GM12874 (cell line): Measurements from ENCODE around the gene PHC2.

Experiments used
- TF ChIP-seq, protein P1 (sequence below): IDR thresholded peaks from 2 replicates; pipeline ENCODE4 v1.5.1; 2011; ENCODE audit warnings: low read depth, mild to moderate bottlenecking, control low read depth, low read length, moderate library complexity; ENCODE audit not compliant: insufficient read depth

PHC2 gene

DNA sequence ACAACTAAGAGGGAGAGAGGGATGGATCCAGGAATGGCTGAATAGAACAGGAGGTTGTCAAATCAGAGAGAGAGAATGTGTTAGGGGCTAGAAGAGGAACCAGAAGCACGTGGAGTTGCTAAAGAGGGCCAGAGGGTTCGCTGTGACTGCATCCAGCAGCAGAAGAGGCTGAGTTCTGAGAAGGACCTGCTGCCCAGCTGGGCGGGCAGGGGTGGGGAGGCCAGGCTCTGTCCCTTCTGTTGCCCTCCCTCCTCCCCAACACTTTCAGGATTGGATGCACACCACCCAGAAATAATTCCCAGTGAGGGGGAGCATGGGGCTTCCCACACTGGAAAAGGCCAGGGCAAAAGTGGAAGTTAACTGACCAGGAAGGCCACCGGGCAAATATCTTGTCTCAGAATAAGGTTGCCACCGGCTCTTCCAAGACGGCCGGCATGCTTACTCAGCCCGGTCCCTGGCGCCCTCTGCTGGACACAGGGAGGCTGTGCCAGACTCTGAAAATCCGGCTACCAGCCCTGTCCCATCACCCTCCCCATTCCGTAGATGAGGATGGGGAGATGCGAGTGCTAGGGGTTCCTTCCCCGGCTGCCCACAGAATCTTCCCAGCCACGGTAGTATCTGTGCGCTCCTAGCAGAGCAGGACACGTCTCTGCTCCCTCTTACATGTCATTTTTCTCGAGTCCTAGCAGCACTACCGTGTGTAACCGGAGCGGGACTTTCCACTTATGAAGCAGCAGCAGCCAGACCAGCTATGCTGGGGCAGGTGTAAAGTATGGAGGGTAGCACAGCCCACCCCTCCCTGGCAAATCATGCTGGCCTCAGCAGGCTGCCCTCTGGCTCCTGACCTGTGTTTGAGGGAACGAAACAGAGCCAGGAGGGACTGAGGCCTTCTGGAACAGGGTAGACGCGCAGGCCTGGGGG lies 63.1 kb downstream of the PHC2 start:
- TF ChIP-seq, protein P1, sequence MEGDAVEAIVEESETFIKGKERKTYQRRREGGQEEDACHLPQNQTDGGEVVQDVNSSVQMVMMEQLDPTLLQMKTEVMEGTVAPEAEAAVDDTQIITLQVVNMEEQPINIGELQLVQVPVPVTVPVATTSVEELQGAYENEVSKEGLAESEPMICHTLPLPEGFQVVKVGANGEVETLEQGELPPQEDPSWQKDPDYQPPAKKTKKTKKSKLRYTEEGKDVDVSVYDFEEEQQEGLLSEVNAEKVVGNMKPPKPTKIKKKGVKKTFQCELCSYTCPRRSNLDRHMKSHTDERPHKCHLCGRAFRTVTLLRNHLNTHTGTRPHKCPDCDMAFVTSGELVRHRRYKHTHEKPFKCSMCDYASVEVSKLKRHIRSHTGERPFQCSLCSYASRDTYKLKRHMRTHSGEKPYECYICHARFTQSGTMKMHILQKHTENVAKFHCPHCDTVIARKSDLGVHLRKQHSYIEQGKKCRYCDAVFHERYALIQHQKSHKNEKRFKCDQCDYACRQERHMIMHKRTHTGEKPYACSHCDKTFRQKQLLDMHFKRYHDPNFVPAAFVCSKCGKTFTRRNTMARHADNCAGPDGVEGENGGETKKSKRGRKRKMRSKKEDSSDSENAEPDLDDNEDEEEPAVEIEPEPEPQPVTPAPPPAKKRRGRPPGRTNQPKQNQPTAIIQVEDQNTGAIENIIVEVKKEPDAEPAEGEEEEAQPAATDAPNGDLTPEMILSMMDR: peak; percentile 93

DNA sequence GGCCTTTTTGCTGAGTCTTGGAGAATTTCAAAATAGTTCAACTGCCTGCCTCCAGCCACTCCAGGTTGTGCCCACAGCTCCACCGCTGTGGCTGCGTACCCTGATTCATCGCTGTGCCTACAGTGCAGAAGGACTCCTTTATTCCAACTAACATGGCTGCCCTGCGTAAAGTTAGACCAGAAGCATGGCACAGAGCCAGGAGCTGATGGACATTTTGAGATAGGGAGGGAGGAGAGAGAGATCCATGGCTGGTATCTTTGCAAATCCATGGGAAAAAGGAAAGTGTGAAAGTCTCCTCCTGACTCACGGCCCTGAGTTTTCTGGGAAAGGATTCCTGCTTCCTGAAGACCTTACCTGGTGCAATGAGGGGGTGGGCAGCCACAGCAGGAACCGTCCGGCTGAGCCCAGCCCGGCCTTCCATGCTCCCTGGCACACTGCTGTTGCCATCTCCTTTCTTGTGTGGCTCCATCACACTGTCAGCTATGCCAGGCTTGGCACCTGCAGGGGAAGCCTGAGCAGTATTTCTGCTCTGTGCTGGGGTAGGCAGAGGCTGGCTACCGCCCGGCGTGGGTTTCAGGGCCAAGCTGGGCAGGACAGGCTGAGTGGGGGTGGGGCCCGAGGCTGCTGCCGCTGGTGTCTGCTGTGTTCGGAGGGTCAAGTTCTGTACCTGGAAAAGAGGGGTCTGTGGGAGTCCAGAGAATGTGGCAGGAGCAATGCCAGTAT lies 64.0 kb downstream of the PHC2 start:
- TF ChIP-seq, protein P1: no peak

DNA sequence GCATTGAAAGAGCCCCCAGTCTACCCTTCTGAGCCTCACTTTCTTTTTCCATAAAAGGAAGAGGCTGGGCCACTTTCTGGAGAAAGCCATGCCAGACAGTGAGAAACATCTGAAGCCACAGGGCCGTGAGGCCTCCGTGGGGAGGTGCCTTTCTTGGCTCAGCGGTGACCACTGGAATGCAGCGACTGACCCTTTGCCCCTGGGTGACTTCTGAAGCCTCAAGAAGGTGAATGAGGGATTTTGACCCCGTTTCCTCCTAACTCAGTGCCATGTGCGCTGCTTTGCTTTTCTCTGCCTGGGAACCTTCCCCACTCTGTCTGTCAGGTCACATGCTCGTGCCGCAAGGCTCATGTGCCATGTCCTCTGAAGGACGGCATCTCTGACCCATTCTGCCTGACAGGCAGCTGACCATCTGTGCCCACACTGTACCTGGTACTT lies 65.3 kb downstream of the PHC2 start:
- TF ChIP-seq, protein P1: no peak

DNA sequence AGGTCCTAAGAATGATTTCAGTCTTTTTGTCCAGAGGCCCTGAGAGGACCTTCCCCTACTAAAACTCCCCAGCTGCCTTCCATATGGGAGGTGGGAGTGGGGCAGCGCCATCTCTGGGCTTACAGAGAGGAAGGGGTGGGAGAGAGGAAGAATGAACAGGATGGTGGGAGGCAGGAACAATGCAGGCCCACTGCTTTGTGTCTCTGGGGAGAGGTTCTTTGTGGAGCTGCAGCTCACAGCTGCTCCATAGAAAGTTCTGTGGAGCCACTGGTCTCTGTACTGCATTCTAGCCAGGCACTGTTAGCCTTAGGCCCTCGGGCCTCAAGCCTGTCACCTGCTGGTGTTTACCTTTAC lies 66.4 kb downstream of the PHC2 start:
- TF ChIP-seq, protein P1: no peak

DNA sequence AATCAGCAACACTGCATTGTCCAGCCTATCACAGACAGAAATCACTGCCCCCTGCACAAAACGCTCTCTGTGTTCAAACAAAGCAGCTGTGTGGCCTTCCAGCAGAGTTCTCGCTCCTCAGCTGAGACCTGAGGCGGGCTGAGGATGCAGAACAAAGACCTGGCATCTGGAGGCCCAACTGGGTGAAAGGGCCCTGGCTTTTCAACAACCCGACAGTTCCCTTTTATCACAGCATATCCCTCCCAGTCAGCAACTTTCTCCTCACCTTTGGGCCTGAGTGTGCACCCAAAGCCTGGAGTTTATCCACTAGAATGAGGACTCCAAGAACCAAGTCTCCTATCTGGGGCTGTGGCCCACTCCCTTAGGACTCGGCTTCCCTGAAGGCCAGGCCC lies 67.4 kb downstream of the PHC2 start:
- TF ChIP-seq, protein P1: no peak

DNA sequence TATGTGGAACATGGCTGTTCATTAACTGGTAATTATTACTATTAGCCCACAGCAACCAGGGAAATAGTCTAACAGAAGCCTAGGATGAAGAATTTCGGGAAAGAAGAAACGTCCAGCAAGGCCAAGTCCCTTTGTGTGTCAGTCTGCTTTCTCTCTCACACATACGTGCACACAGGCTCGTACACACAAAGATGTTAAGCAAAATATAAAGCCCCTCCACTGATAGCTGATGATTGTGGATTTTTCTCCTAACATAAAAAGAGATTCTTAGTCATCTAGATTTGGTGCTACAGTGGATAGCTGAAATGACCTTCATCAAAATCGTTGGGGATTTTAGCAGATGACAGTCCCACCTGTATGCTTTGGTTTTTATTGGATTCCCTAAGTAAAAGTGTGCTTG lies 67.9 kb downstream of the PHC2 start:
- TF ChIP-seq, protein P1: no peak

DNA sequence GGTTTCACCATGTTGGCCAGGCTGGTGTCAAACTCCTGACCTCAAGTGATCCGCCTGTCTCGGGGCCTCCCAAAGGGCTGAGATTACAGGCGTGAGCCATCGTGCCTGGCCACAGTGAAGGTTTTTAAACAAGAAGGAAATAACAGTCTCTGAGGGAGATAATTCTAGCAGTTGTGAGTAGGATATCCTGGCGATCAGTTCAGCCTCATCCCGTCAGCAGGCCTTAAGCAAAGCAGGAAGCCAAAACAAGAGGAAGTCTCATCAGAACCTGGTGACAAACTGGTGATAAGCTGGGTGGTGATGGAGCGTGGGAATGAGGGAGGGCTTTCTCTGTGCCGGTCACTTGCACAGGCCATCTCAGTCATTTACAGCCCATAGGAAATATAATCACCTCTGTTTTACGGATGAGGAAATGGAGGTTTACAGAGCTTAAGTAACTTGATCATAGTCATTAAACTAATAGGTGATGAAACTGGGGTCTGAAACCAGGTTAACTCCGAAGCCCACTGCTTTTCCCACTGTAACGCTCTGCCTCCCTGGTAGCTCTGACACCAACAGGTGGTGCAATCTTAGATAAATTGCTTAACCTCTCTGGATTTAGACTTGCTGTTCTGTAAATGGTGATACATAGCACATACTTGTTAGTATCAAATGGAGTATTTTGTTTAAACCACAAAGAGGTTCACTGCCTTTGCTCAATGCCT lies 69.2 kb downstream of the PHC2 start:
- TF ChIP-seq, protein P1: no peak
